ENCODE results near the gene CDHR2.

The CDHR2 gene

GRCh38 chr5:176642675-176643490, 93.7 kb downstream of the CDHR2 start:
- no peak for DNase-seq (ENCODE audit: low read depth)

DNA sequence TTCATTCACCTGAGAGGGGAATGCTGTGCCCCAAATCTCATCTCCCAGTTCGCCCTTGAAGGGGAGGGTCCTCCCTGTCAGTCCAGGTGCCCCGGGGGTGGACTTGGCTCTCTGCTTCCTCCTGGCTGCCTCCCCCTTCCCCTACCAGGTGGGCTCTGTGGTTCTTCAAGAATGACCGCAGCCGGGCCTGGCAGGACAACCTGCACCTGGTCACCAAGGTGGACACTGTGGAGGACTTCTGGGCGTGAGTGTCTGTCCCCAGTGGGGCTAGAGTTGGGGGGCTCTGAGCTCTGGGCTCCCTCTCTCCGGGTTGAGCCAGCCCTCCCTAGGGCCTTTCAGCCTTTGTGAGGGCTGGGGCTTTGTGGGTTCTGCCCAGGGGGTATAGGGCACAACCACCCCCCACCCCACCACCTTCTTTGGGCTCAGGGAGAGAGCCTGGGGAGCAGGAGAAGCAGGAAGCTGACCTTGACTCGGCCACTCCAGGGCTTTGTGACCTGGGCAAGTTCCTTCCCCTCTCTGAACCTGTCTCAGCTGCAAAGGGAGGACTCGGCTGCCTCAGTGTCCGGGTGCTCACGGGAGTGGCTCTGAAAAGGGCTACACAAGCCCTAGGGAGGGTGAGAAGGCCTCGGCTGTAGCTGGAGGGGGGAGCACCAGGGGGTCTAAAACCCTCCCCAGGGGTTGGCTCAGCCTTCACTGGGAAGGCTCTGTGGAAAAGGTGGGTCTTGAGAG, 94.5 kb downstream of the CDHR2 start:
- no peak for DNase-seq (ENCODE audit: low read depth)

- DNase-seq (ENCODE audit: low read depth): no peak
Measured at GRCh38 chr5:176644294-176644693, 95.2 kb downstream of the CDHR2 start.

- no peak for DNase-seq (ENCODE audit: low read depth)
Measured at GRCh38 chr5:176644878-176645670, 95.9 kb downstream of the CDHR2 start.

All from fibroblast of gingiva (primary cell).